Stimulated activated naive CD4-positive, alpha-beta T cell treated with Interleukin-2 at 50 U/mL for 16 hours (primary cell): ENCODE results near the gene CPXM2.
"Not testable (repeated sequence)": the region's sequence is repeated elsewhere in the genome, so short reads cannot be mapped to it uniquely, and the experiment has no call there.

Experiments used
- DNase-seq: peaks from one replicate; lab custom pipeline; 2025; lab: John Stamatoyannopoulos, UW

CPXM2 gene

DNA sequence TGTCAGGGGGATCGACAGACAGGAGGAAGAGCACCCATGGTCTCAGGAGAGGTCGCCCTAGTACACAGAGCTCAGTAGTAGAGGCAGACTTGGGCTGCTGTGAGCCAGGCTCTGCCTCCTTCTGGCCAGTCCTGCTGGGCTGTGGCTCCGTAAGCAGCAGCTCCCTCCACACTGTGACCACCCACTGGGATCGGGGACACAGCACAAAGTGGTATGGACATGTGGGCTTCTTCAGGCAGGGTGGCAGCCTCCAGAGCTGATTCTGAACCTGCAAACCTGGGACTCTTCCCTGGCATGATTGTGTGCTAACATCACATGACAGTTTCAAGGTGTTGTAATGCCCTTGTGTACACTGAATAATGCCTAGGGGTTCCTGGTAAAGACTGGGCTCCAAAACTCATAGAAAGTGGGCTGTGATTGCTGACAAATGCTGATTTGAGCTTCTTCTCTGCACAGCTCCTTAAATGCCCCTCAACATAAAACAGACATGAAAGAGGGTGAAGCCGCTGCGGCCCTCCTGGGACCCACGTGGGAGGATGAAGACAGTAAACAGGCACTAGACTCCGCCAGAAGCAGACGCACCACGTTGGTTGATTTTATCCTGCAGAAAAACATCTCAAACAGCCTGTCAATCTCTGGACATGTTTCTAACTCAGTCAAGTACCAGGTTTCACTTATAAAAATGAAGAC is 148.7 kb downstream of the CPXM2 start:
- no peak for DNase-seq

GRCh38 chr10:123741711-123742110 is 149.9 kb downstream of the CPXM2 start:
- no peak for DNase-seq

- no peak for DNase-seq
These were observed 150.5 kb downstream of the CPXM2 start for GRCh38 chr10:123741146-123741545.

DNA sequence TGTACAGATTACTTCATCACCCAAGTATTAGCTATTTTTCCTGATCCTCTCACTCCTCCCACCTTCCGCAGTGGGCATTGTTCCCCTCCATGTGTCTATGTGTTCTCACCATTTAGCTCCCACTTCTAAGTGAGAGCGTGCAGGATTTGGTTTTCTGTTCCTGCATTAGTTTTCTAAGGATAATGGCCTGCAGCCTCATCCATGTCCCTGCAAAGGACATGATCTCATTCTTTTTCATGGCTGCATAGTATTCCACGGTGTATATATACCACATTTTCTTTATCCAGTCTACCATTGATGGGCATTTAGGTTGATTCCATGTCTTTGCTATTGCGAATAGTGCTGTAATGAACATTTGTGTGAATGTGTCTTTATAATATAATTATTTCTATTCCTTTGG is 154.7 kb downstream of the CPXM2 start:
- DNase-seq = not testable (repeated sequence)

DNA sequence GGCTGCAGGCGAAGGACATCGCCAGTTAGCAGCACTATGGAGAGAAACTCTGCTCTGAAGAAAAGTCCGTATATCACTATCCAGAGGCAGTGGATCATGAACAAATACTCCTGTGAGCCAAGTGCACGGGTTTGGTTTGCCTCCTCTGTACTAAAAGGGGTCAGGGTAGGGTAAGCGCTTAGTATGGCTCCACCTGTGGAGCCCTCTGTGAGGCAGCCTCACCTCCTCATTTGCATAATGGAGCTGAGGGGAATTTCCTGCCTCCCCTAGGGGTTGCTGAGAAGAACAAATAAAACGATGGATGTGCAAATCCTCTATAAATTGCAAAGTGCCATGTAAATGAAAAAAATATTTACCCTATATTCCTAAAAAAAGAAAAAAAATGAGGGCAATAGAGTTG is 162.1 kb downstream of the CPXM2 start:
- DNase-seq = no peak

DNA sequence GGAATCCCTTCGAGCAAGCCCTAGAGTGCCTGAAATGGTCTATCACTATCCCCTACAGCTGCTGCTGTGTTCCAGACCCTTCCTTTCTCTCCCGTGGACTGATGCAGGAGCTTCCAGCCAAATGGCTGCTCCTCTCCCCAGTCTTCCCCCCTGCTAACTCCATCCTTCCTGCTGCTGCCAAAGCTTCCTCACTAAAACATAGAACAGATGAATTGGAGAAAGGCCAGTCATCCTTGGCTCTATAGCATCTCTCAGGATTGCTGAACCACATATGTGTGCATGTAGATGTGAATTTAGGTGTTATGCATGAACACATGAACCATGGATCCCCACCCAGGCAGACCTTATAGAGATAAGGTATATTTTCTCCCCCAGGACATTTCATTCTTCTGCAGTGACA is 164.8 kb downstream of the CPXM2 start:
- DNase-seq = no peak

DNA sequence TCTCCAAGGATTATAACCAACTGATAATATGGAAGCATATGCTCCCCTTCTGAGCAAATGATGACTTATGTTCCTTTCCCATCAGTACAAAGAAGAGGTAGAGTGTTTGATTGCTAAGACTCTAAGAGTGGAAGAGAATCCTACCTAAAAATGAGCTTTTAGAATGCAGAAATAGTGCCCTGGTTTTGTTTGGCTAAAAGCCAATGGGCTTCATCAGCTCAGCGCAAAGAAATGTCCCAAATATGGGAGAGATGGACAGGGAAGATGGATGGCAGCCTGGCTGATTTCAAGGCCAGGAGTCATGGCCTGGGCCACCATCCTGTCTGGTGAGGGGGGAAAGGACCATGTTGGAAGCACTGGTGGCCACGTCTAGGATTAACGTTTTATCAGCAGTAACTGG is 165.2 kb downstream of the CPXM2 start:
- DNase-seq = no peak

DNA sequence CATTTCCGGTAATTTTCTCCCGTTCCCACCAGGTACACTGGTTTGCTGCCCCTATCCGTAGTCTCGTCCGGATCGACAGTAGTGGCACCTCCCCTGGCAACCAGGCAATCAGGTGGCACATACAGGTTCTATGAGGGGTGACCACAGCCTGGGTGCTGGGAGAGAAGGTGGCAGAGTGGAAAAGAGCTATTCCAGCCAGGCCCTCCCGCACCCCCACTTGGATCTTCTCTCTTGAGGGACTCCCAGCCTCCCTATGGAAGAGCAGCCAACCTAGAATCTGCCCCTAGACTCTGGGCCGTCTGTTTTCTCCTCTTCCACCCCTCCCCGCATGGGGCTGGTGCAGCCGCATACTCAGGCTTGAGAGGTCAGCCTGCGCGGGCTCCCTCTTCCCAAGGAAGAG is 166.9 kb downstream of the CPXM2 start:
- no peak for DNase-seq

GRCh38 chr10:123722351-123722750 is 169.3 kb downstream of the CPXM2 start:
- no peak for DNase-seq

DNA sequence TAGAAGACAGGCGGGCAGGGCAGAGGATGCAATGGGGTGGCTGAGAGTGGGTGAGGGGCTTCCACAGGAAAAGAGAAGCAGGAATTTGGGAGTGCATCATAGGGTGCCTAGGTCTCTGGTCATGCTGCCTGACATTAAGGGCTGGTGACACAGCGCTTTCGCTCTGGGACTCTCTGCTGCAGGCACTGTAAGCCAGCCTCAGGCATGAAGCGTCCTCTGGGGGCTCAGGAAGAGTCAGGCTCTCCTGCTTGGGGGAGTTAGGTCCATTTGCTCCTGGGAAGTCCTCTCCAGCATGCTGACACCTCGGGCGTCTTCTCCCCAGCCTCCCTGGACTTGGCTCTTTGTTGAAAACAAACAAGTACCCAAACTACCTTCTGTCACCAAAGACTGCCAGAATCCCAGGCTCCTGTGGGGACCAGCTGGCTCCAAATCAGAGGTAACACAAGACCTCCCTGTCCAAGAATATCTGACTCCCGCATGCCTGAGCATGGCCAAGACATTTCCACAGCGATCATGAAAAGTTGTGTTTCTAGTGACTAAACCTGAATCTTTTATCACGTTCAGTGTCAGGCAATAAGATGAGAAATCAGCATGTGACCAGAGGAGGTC is 170.1 kb downstream of the CPXM2 start:
- no peak for DNase-seq

DNA sequence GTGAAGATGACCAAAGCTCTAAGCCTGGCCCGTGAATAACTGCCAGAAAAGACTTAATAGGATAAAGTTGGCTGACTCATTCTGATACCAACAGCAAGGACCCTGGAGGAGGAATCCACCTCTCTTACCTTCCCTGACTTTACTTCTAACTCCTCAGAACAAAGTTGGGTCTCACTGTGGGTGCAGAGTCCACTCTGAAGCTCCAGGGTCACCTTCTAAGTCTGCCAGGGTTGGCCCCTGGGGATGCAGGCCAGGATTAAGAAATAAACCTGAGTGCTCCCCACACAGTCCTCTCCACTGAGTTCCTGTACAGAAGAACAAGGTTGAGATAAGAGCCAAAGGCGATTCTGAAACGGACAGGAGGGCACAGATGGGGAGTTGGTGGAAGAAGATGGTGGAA is 171.1 kb downstream of the CPXM2 start:
- DNase-seq = no peak

DNA sequence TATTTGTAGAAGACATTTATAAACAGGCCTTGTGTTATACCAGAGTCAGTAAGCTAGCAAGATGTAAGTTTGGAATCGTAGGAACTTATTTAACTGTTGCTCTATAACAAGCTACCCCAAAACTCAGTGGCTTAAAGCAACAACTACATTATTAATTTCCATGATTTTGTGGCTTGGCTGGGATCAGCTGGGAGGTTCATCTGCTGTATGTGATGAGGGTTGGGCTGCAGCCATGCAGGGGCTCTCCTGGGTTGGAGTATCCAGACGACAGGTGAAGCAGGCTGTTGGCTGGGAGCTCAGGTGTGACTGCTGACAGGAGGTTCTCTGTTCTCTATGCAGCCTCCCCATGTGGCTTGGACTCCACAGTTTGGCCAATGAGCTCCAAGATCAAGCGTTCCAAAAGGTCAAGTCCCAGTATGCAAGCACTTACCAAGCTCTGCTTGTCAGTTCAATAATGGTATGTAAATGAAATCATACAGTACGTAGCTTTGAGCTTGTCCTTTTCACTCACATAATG is 173.0 kb downstream of the CPXM2 start:
- no peak for DNase-seq

- DNase-seq = no peak
These were observed 174.3 kb downstream of the CPXM2 start for GRCh38 chr10:123717336-123717735.

DNA sequence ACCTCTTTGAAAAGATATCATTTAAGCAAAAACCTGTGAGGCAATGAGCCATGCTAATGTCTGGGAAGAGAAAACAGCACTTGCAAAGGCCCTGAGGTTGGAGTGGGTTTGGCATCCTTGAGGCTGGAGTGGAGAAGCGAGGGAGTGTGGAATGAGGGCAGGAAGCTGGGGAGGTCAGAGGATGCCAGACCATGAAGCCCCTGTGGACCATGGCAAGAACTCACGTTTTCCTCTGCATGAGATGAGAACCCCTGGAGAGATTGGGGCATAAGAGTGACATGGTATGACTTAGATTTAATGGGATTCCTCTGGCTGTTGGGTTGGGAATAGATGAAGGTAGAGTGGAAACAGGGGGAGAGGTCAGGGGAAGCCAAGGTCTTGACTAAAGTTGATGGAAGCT is 176.1 kb downstream of the CPXM2 start:
- DNase-seq = no peak

DNA sequence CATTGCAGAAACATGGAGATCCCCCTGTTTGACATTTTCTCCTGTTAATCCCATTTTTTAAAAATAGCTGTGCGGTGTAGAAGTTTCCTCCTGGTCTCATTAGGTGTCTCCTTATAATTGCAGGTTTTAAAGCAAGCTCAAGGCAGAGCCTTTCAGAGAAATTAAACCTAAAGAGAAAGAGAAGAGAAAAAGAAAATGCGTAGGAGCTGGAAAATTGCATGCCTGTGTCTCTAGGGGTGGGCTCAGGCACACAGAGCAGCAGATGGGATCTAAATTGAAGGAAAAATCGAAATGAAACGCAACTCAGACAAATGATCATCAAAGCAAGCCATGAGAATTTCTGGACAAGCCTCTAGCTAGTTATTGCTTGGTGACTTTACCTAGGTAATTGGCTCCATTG is 185.4 kb downstream of the CPXM2 start:
- DNase-seq = no peak

GRCh38 chr10:123704812-123705211 is 186.8 kb downstream of the CPXM2 start:
- DNase-seq = no peak

DNA sequence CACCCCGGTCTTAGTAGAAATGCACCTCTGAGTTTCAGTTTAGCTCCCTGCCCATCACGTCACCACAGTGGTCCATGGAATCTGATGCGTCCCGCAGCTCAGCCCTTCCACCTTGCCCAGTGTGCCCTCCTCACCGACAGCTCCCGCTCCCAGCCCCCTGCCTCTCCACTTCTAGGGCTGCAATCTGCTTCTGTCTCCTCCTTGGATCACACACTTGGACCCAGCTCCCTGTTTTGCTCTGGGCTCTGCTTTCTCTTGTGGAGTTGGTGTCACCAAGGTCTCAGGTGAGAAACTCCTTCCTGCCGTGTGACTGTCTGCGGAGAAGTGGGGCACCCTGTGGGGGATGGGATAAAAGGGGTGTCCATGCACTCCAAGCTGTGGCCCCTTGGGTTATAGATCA is 187.5 kb downstream of the CPXM2 start:
- DNase-seq = no peak

DNA sequence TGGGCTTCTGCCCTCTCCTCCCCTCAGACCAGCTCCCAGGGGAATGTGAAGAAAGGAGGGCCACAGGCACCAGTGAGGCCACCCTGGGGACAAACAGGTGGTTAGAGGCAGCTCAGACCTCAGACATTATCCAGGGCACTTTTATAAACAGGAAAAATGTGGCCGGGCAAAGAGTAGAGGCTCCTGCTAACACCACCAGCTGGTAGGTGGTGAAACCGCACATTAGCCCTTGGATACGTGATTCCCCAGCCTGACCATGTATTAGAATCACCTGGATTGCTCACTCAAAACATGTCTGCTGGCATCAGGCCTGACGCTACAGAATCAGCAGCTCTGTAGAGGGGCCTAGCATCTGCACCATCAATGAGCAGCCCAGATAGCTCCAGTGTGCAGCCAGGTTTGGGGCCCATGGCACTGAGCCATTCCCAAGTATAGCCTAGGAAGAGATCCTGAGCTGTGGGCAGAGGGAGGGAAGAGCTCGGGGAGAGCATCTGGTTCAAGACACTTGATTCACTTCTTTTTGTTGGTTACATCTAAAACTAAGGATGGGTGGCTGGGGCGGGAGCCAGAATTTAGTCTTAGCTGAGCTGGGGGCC is 188.3 kb downstream of the CPXM2 start:
- DNase-seq = no peak
